Progenitor cell of endocrine pancreas (in vitro differentiated cells): Measurements from ENCODE around the gene POP5. TPM values are rescaled to one million over a fixed set of nuclear protein-coding genes. Genes with fewer than 3 reads are reported as not detected.
"Not testable (repeated sequence)": the region's sequence is repeated elsewhere in the genome, so short reads cannot be mapped to it uniquely, and the experiment has no call there.

Experiments
- DNase-seq: peaks from one replicate; pipeline ENCODE4 v3.0.0; 2021; ENCODE audit warnings: low spot score; ENCODE audit not compliant: unreplicated experiment
- H3K27ac Mint-ChIP-seq: 2 replicates; pipeline ENCODE4 v1.8.0; 2021; ENCODE audit warnings: mild to moderate bottlenecking, moderate library complexity, mixed read lengths
- H3K27me3 Mint-ChIP-seq: 2 replicates; pipeline ENCODE4 v1.8.0; 2021; ENCODE audit warnings: mixed read lengths
- H3K36me3 Mint-ChIP-seq: 2 replicates; pipeline ENCODE4 v1.8.0; 2022; ENCODE audit warnings: mixed read lengths; ENCODE audit not compliant: insufficient read depth
- H3K4me1 Mint-ChIP-seq: 2 replicates; pipeline ENCODE4 v1.8.0; 2021; ENCODE audit warnings: low read depth, mixed read lengths
- H3K4me3 Mint-ChIP-seq: 2 replicates; pipeline ENCODE4 v1.8.0; 2021; ENCODE audit warnings: low read depth, mild to moderate bottlenecking, moderate library complexity, mixed read lengths
- H3K9me3 Mint-ChIP-seq: 2 replicates; pipeline ENCODE4 v1.8.0; 2021; ENCODE audit warnings: low read depth, mixed read lengths
- total RNA-seq: library from RNA; stranded (reverse); gene quantifications from 2 replicates; pipeline ENCODE4 v1.2.1, GENCODE V29; 2021
- TF ChIP-seq, protein P1 (sequence below): fragments of 200-600 bp; sonication (generic); IDR thresholded peaks from one replicate; pipeline ENCODE4 v1.5.0; 2021; ENCODE audit warnings: antibody characterized with exemption, mild to moderate bottlenecking; ENCODE audit not compliant: unreplicated experiment

POP5 gene
- total RNA-seq, 1 donor from 2014 or later: 51.6 TPM

DNA sequence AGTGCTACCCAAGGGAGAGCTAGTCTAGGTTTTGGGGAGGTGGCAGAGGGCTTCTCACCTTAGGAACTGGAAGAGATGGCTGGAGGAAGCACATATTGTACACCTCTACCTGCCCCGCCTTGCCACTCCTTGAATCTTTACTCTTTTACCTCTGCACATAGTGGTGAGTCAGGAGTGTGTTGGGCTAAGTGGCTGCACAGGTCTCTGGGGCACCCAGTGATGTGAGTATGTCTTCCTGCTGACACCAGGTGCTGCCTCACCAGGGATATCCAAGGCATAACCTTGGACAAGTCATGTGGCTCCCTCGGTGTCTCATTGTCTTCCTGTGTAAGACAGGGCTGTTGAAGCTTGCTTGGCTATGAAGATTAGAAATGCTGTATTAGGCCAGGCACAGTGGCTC lies 39.4 kb upstream of the POP5 start:
- no peaks in the 10 kb centered on the region for H3K4me1 Mint-ChIP-seq
- H3K4me3 Mint-ChIP-seq: no peak overlapping the region
- TF ChIP-seq, protein P1, sequence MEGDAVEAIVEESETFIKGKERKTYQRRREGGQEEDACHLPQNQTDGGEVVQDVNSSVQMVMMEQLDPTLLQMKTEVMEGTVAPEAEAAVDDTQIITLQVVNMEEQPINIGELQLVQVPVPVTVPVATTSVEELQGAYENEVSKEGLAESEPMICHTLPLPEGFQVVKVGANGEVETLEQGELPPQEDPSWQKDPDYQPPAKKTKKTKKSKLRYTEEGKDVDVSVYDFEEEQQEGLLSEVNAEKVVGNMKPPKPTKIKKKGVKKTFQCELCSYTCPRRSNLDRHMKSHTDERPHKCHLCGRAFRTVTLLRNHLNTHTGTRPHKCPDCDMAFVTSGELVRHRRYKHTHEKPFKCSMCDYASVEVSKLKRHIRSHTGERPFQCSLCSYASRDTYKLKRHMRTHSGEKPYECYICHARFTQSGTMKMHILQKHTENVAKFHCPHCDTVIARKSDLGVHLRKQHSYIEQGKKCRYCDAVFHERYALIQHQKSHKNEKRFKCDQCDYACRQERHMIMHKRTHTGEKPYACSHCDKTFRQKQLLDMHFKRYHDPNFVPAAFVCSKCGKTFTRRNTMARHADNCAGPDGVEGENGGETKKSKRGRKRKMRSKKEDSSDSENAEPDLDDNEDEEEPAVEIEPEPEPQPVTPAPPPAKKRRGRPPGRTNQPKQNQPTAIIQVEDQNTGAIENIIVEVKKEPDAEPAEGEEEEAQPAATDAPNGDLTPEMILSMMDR: no peak
- H3K9me3 Mint-ChIP-seq: peaks cover 3% of the 10 kb centered on the region
- H3K36me3 Mint-ChIP-seq: no peaks in the 10 kb centered on the region
- H3K27me3 Mint-ChIP-seq: peaks cover 38% of the 10 kb centered on the region
- no peak for DNase-seq
- H3K27ac Mint-ChIP-seq: no peak overlapping the region

DNA sequence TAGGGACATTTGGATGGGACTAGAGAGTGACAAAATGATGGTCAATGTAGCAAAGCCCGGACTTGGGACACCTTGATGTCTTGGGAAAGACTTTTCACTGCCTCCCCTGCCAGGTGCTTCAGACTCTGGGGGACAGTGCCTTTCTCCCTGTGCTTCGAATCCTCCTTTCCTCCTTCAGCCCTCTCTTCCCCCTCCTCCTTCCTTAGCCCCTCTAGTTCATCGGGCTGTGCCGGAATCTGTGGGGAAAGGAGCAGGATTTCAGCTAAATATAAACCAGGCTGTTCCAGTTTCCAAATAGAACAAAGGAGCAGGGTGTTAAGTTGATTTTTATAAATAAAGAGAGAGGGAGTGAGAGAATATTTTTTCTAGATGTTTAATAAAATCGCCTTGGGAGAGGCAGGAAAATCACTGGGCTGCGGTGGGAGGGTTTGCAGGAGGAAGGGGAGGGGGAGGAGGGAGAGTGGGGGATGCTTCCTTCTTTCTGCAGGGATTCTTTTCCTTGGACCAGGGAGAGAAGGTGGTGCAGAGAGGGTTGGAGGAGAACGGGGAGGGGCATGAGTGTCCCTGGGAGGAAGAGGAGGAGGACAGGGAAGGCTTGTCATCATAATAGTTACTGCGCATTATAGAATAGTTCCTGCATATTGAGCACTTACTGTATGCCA lies 37.9 kb upstream of the POP5 start:
- no peaks in the 10 kb centered on the region for H3K4me1 Mint-ChIP-seq
- no peak overlapping the region for H3K27ac Mint-ChIP-seq
- H3K36me3 Mint-ChIP-seq: no peaks in the 10 kb centered on the region
- H3K9me3 Mint-ChIP-seq: peaks cover 3% of the 10 kb centered on the region
- DNase-seq: no peak
- peaks cover 42% of the 10 kb centered on the region for H3K27me3 Mint-ChIP-seq
- no peak overlapping the region for H3K4me3 Mint-ChIP-seq
- TF ChIP-seq, protein P1: no peak

DNA sequence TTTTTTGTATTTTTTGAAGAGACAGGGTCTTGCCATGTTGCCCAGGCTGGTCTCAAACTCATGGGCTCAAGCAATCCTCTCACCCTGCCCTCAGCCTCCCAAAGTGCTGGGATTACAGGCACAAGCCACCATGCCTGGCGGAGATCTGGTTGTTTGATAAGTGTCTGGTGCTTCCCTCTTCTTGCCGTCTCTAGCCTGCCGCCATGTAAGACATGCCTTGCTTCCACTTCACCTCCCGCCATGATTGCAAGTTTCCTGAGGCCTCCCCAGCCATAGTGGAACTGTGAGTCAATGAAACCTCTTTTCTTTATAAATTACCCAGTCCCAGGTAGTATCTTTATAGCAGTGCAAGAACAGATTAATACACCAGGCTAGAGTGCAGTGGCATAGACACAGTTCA lies 36.6 kb upstream of the POP5 start:
- not testable (repeated sequence) for H3K4me3 Mint-ChIP-seq, H3K36me3 Mint-ChIP-seq, H3K27ac Mint-ChIP-seq, H3K9me3 Mint-ChIP-seq, H3K4me1 Mint-ChIP-seq, DNase-seq
- H3K27me3 Mint-ChIP-seq: peaks cover 38% of the 10 kb centered on the region

DNA sequence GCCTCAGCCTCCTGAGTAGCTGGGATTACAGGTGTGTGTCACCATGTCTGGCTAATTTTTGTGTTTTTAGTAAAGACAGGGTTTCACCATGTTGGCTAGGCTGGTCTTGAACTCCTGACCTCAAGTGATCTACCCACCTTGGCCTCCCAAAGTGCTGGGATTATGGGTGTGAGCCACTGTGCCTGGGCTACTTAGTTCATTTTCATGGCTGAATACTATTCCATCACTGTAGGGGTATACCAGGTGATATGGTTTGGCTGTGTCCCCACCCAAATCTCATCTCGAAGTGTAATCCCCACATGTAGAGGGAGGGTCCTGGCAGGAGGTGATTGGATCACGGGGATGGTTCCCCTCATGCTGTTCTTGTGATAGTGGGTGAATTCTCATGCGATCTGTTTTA lies 36.0 kb upstream of the POP5 start:
- not testable (repeated sequence) for H3K36me3 Mint-ChIP-seq, H3K4me3 Mint-ChIP-seq, H3K4me1 Mint-ChIP-seq, DNase-seq, H3K27ac Mint-ChIP-seq, H3K9me3 Mint-ChIP-seq
- peaks cover 38% of the 10 kb centered on the region for H3K27me3 Mint-ChIP-seq

DNA sequence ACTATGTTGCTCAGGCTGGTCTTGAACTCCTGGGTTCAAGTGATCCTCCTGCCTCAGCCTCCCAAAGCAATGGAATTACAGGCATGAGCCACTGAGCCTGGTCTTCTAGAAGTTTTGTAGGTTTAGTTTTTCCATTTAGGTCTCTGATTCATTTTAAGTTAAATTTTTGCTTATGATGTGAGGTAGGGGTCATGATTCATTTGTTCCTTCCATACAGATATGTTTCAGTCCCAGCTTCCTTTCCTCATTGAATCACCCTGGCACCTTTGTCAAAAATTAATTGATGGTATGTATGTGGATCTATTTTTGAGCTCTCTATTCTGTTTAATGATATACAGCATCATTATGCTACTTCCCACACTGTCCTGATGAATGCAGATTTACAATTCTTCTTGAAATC lies 33.6 kb upstream of the POP5 start:
- DNase-seq: no peak
- Mint-ChIP-seq H3K27ac (no peak overlapping the region), H3K36me3 (no peaks in the 10 kb centered on the region), H3K4me3 (no peak overlapping the region), H3K9me3 (peaks cover 3% of the 10 kb centered on the region), H3K4me1 (no peaks in the 10 kb centered on the region), H3K27me3 (peaks cover 30% of the 10 kb centered on the region)
- TF ChIP-seq, protein P1: no peak

DNA sequence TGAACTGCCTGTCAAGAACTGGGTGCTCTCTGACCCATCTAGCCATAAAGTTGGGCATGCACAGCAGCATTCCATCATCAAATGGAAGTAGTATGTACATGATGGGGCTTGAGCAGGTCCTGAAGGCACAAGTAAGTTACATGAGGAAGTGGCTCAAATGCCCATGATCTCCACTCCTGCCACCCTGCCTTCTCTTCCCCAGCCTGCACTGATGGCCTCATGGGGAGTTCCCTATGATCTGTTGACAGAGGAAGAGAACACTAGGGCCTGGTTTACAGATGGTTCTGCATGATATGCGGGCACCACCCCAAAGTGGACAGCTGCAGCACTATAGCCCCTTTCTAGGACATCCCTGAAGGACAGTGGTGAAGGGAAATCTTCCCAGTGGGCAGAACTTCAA lies 30.3 kb upstream of the POP5 start:
- H3K4me3 Mint-ChIP-seq, DNase-seq, H3K27ac Mint-ChIP-seq, H3K36me3 Mint-ChIP-seq, H3K9me3 Mint-ChIP-seq, H3K4me1 Mint-ChIP-seq: not testable (repeated sequence)
- H3K27me3 Mint-ChIP-seq: peaks cover 20% of the 10 kb centered on the region

DNA sequence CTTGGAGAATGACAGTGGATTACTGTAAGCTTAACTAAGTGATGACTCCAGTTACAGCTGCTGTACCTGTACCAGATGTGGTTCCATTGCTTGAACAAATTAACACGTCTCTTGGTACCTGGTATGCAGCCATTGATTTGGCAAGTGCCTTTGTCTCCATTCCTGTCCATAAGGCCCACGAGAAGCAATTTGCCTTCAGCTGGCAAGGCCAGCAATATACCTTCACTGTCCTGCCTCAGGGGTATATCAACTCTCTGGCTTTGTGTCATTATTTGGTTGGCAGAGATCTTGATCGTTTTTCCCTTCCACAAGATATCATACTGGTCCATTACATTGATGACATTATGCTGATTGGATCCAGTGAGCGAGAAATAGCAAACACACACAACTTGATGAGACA lies 29.4 kb upstream of the POP5 start:
- peaks cover 20% of the 10 kb centered on the region for H3K27me3 Mint-ChIP-seq
- H3K27ac Mint-ChIP-seq: no peak overlapping the region
- no peaks in the 10 kb centered on the region for H3K4me1 Mint-ChIP-seq
- DNase-seq: no peak
- no peak overlapping the region for H3K4me3 Mint-ChIP-seq
- TF ChIP-seq, protein P1: no peak
- no peaks in the 10 kb centered on the region for H3K36me3 Mint-ChIP-seq
- H3K9me3 Mint-ChIP-seq: no peaks in the 10 kb centered on the region

DNA sequence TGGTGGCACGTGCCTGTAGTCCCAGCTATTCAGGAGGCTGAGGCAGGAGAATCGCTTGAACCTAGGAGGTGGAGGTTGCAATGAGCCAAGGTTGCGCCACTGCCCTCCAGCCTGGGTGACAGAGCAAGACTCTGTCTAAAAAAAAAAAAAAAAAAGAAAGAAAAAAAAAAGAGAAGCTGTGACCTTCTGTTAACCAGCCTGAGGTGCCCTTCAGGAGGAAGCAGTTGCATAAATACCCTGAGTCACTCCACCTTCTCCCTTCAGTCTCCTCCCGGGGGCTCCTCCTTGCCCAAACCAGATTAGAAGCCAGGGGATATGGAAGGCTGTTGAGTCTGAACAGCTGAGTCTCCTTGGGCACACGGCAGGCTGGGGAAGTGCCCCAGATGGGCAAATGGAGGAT lies 21.2 kb upstream of the POP5 start:
- H3K27ac Mint-ChIP-seq, H3K9me3 Mint-ChIP-seq: not testable (repeated sequence)

More for the DNA sequence above, 21.2 kb upstream of the POP5 start:
- H3K27me3 Mint-ChIP-seq: peaks cover 27% of the 10 kb centered on the region
- not testable (repeated sequence) for H3K4me1 Mint-ChIP-seq, H3K4me3 Mint-ChIP-seq, H3K36me3 Mint-ChIP-seq, DNase-seq
